Right lobe of liver (tissue), 4 donors: ENCODE measurements around the gene ASAH2.

Experiments used
- CTCF ChIP-seq, 4 donors: fragments of 200-600 bp in 3 of 4; fragments of 450-650 bp in 1 of 4; IDR thresholded peaks; one replicate each; pipeline versions ENCODE4 v1.5.1 to v1.8.0; 2016 to 2022; ENCODE audit warnings: antibody characterized with exemption in 4 of 4, mild to moderate bottlenecking in 2 of 4
- POLR2A ChIP-seq: fragments of 450-650 bp; IDR thresholded peaks from one replicate; pipeline ENCODE4 v1.6.1; 2017; ENCODE audit warnings: antibody characterized with exemption, mild to moderate bottlenecking
- donor health status: DM: no; HTN: no; CAD: no.
- donor health status: DM: no; HTN: no; CAD: no.
- donor health status: DM: no; HTN: yes; CAD: no.

GRCh38 chr10:50248062-50248461 lies 3.3 kb downstream of the ASAH2 start:
- TF ChIP-seq CTCF (IDR thresholded peaks at IDR 0.05) (no peak), POLR2A (no peak)
